B cell (primary cell): ENCODE data around the gene CSNK1G1.

Experiments used
- EZH2 ChIP-seq: IDR thresholded peaks from 2 replicates; pipeline ENCODE4 v1.6.1; 2012; ENCODE audit warnings: borderline replicate concordance, low read depth, mild to moderate bottlenecking, moderate library complexity, low read length; ENCODE audit not compliant: insufficient read depth, poor library complexity, severe bottlenecking
- TF ChIP-seq, protein P1 (sequence below): fragments of 200-600 bp; IDR thresholded peaks from one replicate; pipeline ENCODE4 v1.8.0; 2022; ENCODE audit warnings: antibody characterized with exemption, mild to moderate bottlenecking

DNA sequence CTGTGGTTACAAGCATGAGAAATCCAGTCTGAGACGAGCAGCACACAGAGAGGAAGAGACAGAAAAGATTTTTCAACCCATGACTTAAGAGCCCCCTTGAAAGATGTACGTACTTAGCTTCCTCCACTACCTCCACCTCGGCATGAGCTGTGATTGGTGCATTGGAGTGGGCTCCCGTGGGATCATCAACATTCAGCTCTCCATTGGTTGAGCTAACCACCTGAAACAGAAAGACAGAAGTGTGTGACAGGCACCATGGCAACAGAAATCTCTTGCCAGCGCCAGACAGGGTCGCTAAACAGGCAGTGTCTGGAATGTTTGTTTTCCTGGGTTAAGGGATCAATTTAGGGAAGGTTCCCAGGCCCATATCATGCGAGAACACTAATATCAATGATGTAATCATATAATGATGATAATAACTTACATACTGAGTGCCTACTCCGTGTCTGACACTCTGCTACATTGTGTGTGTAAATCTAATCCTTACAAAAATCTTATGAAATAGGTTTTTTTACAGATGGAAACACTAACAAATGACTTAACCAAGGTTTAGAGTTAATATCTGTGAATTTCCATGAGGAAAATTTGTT is 175.6 kb downstream of the CSNK1G1 start:
- TF ChIP-seq, protein P1, sequence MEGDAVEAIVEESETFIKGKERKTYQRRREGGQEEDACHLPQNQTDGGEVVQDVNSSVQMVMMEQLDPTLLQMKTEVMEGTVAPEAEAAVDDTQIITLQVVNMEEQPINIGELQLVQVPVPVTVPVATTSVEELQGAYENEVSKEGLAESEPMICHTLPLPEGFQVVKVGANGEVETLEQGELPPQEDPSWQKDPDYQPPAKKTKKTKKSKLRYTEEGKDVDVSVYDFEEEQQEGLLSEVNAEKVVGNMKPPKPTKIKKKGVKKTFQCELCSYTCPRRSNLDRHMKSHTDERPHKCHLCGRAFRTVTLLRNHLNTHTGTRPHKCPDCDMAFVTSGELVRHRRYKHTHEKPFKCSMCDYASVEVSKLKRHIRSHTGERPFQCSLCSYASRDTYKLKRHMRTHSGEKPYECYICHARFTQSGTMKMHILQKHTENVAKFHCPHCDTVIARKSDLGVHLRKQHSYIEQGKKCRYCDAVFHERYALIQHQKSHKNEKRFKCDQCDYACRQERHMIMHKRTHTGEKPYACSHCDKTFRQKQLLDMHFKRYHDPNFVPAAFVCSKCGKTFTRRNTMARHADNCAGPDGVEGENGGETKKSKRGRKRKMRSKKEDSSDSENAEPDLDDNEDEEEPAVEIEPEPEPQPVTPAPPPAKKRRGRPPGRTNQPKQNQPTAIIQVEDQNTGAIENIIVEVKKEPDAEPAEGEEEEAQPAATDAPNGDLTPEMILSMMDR = no peak
- no peak for TF ChIP-seq EZH2
